Uterus (tissue), 2 donors: Measurements from ENCODE around the gene YARS1.

ENCODE experiments used
- CTCF ChIP-seq, 4 experiments: fragments of 200-600 bp in 2 of 4; fragments of 450-650 bp in 2 of 4; sonication (generic) in 2 of 4; IDR thresholded peaks; one replicate each; pipeline ENCODE4 v1.5.1; 2016 to 2019; ENCODE audit warnings: antibody characterized with exemption in 4 of 4, mild to moderate bottlenecking in 2 of 4, moderate library complexity in 1 of 4
- POLR2A ChIP-seq, 2 donors: fragments of 450-650 bp; IDR thresholded peaks; one replicate each; pipeline ENCODE4 v1.6.1; 2016; ENCODE audit warnings: antibody characterized with exemption in 2 of 2, mild to moderate bottlenecking in 1 of 2, moderate library complexity in 1 of 2

- no peak for TF ChIP-seq CTCF (IDR thresholded peaks at IDR 0.05)
- TF ChIP-seq POLR2A (IDR thresholded peaks at IDR 0.05): no peak
These were observed 91.6 kb downstream of the YARS1 start for GRCh38 chr1:32725615-32725982.
